Endodermal cell (in vitro differentiated cells): Measurements from ENCODE around the gene MRTFA. TPM values are rescaled to one million over a fixed set of nuclear protein-coding genes. Genes with fewer than 3 reads are reported as not detected.

Experiments
- DNase-seq: peaks from one replicate; pipeline ENCODE4 v3.0.0-alpha.2; 2017
- H3K27ac ChIP-seq: 2 replicates; pipeline ENCODE4 v1.5.1; 2013; ENCODE audit warnings: mild to moderate bottlenecking, low read depth, low read length, moderate library complexity
- H3K27me3 ChIP-seq: 2 replicates; pipeline ENCODE4 v1.6.1; 2013; ENCODE audit warnings: mild to moderate bottlenecking, low read length, moderate library complexity; ENCODE audit not compliant: insufficient read depth, control insufficient read depth, poor library complexity, severe bottlenecking
- H3K36me3 ChIP-seq: 2 replicates; pipeline ENCODE4 v1.7.0; 2013; ENCODE audit warnings: mild to moderate bottlenecking, low read length, moderate library complexity; ENCODE audit not compliant: control insufficient read depth, insufficient read depth
- H3K4me1 ChIP-seq: one replicate; pipeline ENCODE4 v1.7.0; 2013; ENCODE audit warnings: low read length; ENCODE audit not compliant: control insufficient read depth, insufficient read depth
- H3K4me3 ChIP-seq: 2 replicates; pipeline ENCODE4 v1.5.1; 2013; ENCODE audit warnings: mild to moderate bottlenecking, low read length, moderate library complexity
- H3K9ac ChIP-seq: 2 replicates; pipeline ENCODE4 v1.6.1; 2013; ENCODE audit warnings: mild to moderate bottlenecking, low read length, moderate library complexity; ENCODE audit not compliant: poor library complexity, severe bottlenecking; ENCODE audit errors: extremely low read depth
- H3K9me3 ChIP-seq: 2 replicates; pipeline ENCODE4 v1.6.1; 2013; ENCODE audit warnings: mild to moderate bottlenecking, low read length, moderate library complexity; ENCODE audit not compliant: control insufficient read depth
- H3K27ac Mint-ChIP-seq: 2 replicates; pipeline ENCODE4 v1.8.0; 2020; ENCODE audit warnings: mixed read lengths
- H3K27me3 Mint-ChIP-seq: 2 replicates; pipeline ENCODE4 v1.8.0; 2021; ENCODE audit warnings: mild to moderate bottlenecking, mixed read lengths; ENCODE audit not compliant: insufficient read depth
- H3K36me3 Mint-ChIP-seq: 2 replicates; pipeline ENCODE4 v1.8.0; 2020; ENCODE audit warnings: low read depth, mixed read lengths
- H3K4me1 Mint-ChIP-seq: 2 replicates; pipeline ENCODE4 v1.8.0; 2020; ENCODE audit warnings: mixed read lengths
- H3K4me3 Mint-ChIP-seq: 2 replicates; pipeline ENCODE4 v1.8.0; 2020; ENCODE audit warnings: mild to moderate bottlenecking, moderate library complexity, mixed read lengths
- H3K9me3 Mint-ChIP-seq: 2 replicates; pipeline ENCODE4 v1.8.0; 2020; ENCODE audit warnings: mild to moderate bottlenecking, mixed read lengths
- WGBS, 2 experiments: methylation state at CpG; one replicate each; pipeline versions ENCODE4 v1.1.5 to v1.1.7; 2013; ENCODE audit warnings: missing lambda C conversion rate in 2 of 2, mixed read lengths in 1 of 2; ENCODE audit not compliant: insufficient coverage in 1 of 2, insufficient read length in 1 of 2; 5-methylcytosine and 5-hydroxymethylcytosine counted together
- total RNA-seq, 2 donors: library from RNA; stranded (reverse); fragmentation: NEBNext Ultra II Directional in 1 of 2; extraction: Animal tissue kit (Norgen Biotek cat#: 25700) in 1 of 2; gene quantifications; 2 replicates in 1 of 2; 3 replicates in 1 of 2; pipeline ENCODE4 v1.2.1, GENCODE V29; 2021
- TF ChIP-seq, protein P1 (sequence below): fragments of 200-600 bp; sonication (generic); conservative IDR thresholded peaks from 2 replicates; pipeline ENCODE4 v1.5.0; 2021; ENCODE audit warnings: antibody characterized with exemption, mild to moderate bottlenecking

Gene MRTFA
- total RNA-seq, 2 donors from 2014 or later = 43.3 to 44.7 TPM

DNA sequence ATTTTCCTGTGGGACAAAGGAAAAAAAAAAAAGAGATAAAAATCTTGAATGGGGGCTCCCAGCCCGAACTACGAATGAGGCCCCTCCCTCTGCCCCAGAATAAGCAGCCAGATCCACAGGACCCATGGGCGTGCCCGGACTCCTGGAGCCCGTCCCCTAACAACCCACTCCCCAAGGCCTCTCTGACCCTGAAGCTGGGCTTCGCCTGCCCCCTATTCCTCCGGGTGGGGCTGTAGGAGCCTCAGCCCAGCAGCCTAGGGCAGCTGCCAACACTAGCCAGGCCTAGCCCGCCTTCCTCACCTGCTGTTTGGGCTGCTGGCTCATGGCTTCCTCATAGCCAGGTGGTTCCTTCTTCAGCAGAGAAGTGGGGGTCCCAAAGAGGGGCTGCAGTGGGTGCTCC is 219.5 kb downstream of the MRTFA start:
- H3K27ac ChIP-seq = no peak overlapping the region
- Mint-ChIP-seq H3K36me3 (peaks cover 52% of the 10 kb centered on the region), H3K4me3 (no peak overlapping the region), H3K4me1 (no peaks in the 10 kb centered on the region), H3K27me3 (no peaks in the 10 kb centered on the region), H3K9me3 (no peaks in the 10 kb centered on the region), H3K27ac (no peak overlapping the region)
- no peaks in the 10 kb centered on the region for H3K4me1 ChIP-seq
- no peaks in the 10 kb centered on the region for H3K9me3 ChIP-seq
- H3K36me3 ChIP-seq = peaks cover 23% of the 10 kb centered on the region
- H3K4me3 ChIP-seq = no peak overlapping the region
- H3K27me3 ChIP-seq = no peaks in the 10 kb centered on the region
- no peak overlapping the region for H3K9ac ChIP-seq
- WGBS, 2 experiments = 94 to 95% methylated on average over 2 to 8 of the region's 8 CpGs
- DNase-seq = no peak
- TF ChIP-seq, protein P1, sequence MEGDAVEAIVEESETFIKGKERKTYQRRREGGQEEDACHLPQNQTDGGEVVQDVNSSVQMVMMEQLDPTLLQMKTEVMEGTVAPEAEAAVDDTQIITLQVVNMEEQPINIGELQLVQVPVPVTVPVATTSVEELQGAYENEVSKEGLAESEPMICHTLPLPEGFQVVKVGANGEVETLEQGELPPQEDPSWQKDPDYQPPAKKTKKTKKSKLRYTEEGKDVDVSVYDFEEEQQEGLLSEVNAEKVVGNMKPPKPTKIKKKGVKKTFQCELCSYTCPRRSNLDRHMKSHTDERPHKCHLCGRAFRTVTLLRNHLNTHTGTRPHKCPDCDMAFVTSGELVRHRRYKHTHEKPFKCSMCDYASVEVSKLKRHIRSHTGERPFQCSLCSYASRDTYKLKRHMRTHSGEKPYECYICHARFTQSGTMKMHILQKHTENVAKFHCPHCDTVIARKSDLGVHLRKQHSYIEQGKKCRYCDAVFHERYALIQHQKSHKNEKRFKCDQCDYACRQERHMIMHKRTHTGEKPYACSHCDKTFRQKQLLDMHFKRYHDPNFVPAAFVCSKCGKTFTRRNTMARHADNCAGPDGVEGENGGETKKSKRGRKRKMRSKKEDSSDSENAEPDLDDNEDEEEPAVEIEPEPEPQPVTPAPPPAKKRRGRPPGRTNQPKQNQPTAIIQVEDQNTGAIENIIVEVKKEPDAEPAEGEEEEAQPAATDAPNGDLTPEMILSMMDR = no peak

DNA sequence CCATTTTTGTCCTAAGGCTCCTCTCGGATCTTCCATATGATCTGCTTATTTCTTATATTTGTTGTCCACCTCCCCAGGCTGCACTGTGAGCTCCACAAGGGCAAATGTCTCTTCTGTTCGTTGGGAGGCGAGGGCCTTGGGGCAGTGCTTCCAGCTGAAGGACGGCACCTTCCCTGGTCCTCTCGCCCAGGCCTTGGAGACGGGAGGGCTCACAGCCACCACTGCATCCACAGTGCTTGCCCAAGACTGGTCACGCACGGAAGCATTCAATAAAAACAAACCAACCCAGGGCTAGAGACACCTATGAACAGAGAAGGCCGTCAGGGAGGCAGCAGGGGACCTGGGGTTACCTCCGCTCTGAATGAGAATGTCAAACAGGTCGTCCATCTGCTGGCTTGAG is 219.9 kb downstream of the MRTFA start:
- Histone ChIP-seq H3K9ac (no peak overlapping the region), H3K4me1 (no peaks in the 10 kb centered on the region), H3K4me3 (no peak overlapping the region), H3K27me3 (no peaks in the 10 kb centered on the region), H3K36me3 (peaks cover 28% of the 10 kb centered on the region), H3K27ac (no peak overlapping the region), H3K9me3 (no peaks in the 10 kb centered on the region)
- no peaks in the 10 kb centered on the region for H3K27me3 Mint-ChIP-seq
- no peak overlapping the region for H3K4me3 Mint-ChIP-seq
- TF ChIP-seq, protein P1 = no peak
- 92 to 94% methylated on average over 7 to 11 of the region's 11 CpGs for WGBS, 2 experiments
- H3K9me3 Mint-ChIP-seq = no peaks in the 10 kb centered on the region
- H3K4me1 Mint-ChIP-seq = no peaks in the 10 kb centered on the region
- no peak for DNase-seq
- H3K36me3 Mint-ChIP-seq = peaks cover 52% of the 10 kb centered on the region
- H3K27ac Mint-ChIP-seq = no peak overlapping the region

DNA sequence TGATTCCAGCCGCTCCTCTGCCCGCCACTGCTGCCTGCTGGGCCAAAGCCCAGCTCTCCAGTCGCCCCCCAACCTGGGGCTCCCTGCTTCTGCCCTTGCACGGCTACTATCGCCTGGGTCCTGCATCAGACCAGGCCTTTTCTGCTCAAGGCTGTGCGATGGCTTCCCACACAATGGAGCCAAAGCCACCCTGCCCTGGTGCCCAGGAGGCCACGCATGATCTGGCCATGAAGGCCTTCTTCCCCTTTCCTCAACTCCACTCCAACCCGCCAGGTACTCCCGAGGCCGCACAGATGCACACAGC is 220.3 kb downstream of the MRTFA start:
- Histone ChIP-seq H3K27ac (no peak overlapping the region), H3K36me3 (peaks cover 32% of the 10 kb centered on the region), H3K9me3 (no peaks in the 10 kb centered on the region), H3K9ac (no peak overlapping the region), H3K4me1 (no peaks in the 10 kb centered on the region), H3K27me3 (no peaks in the 10 kb centered on the region), H3K4me3 (no peak overlapping the region)
- no peaks in the 10 kb centered on the region for H3K9me3 Mint-ChIP-seq
- H3K36me3 Mint-ChIP-seq = peaks cover 51% of the 10 kb centered on the region
- DNase-seq = no peak
- TF ChIP-seq, protein P1 = no peak
- no peaks in the 10 kb centered on the region for H3K4me1 Mint-ChIP-seq
- H3K27ac Mint-ChIP-seq = peak overlapping the region; percentile 65
- 95 to 100% methylated on average over 10 of the region's 10 CpGs for WGBS, 2 experiments
- no peak overlapping the region for H3K4me3 Mint-ChIP-seq
- H3K27me3 Mint-ChIP-seq = no peaks in the 10 kb centered on the region
